Astrocyte (in vitro differentiated cells and primary cell): ENCODE measurements around the gene TNFRSF13B. TPM values are rescaled to one million over a fixed set of nuclear protein-coding genes. Genes with fewer than 3 reads are reported as not detected.

ENCODE experiments used
- DNase-seq: peaks from one replicate; pipeline ENCODE4 v3.0.0-alpha.2; 2010; ENCODE audit warnings: low read depth
- FAIRE-seq: peaks from 2 replicates; lab custom pipeline; 2011; peaks lifted over from hg19 to GRCh38; lab: Jason Lieb, UNC
- H2AFZ ChIP-seq: 2 replicates; pipeline ENCODE4 v1.6.0; 2012; ENCODE audit warnings: low read depth, low read length, inconsistent platforms
- H3K27ac ChIP-seq: 2 replicates; pipeline ENCODE4 v1.5.1; 2011; ENCODE audit warnings: low read depth, low read length, inconsistent platforms
- H3K27me3 ChIP-seq: 2 replicates; pipeline ENCODE4 v1.6.0; 2011; ENCODE audit warnings: low read length, inconsistent platforms; ENCODE audit not compliant: insufficient read depth
- H3K36me3 ChIP-seq: 2 replicates; pipeline ENCODE4 v1.5.1; 2011; ENCODE audit warnings: low read length, inconsistent platforms; ENCODE audit not compliant: insufficient read depth
- H3K4me1 ChIP-seq: 2 replicates; pipeline ENCODE4 v1.5.1; 2011; ENCODE audit warnings: low read length, inconsistent platforms; ENCODE audit not compliant: insufficient read depth
- H3K4me2 ChIP-seq: 2 replicates; pipeline ENCODE4 v1.6.0; 2012; ENCODE audit warnings: low read length, inconsistent platforms
- H3K4me3 ChIP-seq: 2 replicates; pipeline ENCODE4 v1.5.1; 2011; ENCODE audit warnings: low read depth, mild to moderate bottlenecking, low read length, inconsistent platforms; ENCODE audit not compliant: insufficient read depth
- H3K79me2 ChIP-seq: 2 replicates; pipeline ENCODE4 v1.6.0; 2012; ENCODE audit warnings: mild to moderate bottlenecking, low read length, inconsistent platforms; ENCODE audit not compliant: insufficient read depth
- H3K9ac ChIP-seq: 2 replicates; pipeline ENCODE4 v1.6.0; 2012; ENCODE audit warnings: mild to moderate bottlenecking, low read length, inconsistent platforms
- H3K9me3 ChIP-seq: 2 replicates; pipeline ENCODE4 v1.5.1; 2012; ENCODE audit warnings: low read depth, mild to moderate bottlenecking, low read length, inconsistent platforms; ENCODE audit not compliant: insufficient read depth
- H4K20me1 ChIP-seq: 2 replicates; pipeline ENCODE4 v1.6.0; 2012; ENCODE audit warnings: low read length, inconsistent platforms; ENCODE audit not compliant: insufficient read depth
- H3K27ac Mint-ChIP-seq: one replicate; pipeline ENCODE4 v1.8.0; 2021; ENCODE audit warnings: mild to moderate bottlenecking, mixed read lengths; ENCODE audit not compliant: unreplicated experiment
- H3K27me3 Mint-ChIP-seq: one replicate; pipeline ENCODE4 v1.8.0; 2021; ENCODE audit warnings: low read depth, mixed read lengths; ENCODE audit not compliant: unreplicated experiment
- H3K36me3 Mint-ChIP-seq: one replicate; pipeline ENCODE4 v1.8.0; 2021; ENCODE audit warnings: low read depth, mixed read lengths; ENCODE audit not compliant: unreplicated experiment
- H3K4me1 Mint-ChIP-seq: one replicate; pipeline ENCODE4 v1.8.0; 2021; ENCODE audit warnings: low read depth, mixed read lengths; ENCODE audit not compliant: unreplicated experiment
- H3K4me3 Mint-ChIP-seq: one replicate; pipeline ENCODE4 v1.8.0; 2021; ENCODE audit warnings: mild to moderate bottlenecking, moderate library complexity, mixed read lengths; ENCODE audit not compliant: unreplicated experiment
- H3K9me3 Mint-ChIP-seq: one replicate; pipeline ENCODE4 v1.8.0; 2021; ENCODE audit warnings: mild to moderate bottlenecking, mixed read lengths; ENCODE audit not compliant: unreplicated experiment
- EZH2 ChIP-seq: IDR thresholded peaks from 2 replicates; pipeline ENCODE4 v1.6.1; 2012; ENCODE audit warnings: mild to moderate bottlenecking, low read length, inconsistent platforms; ENCODE audit not compliant: insufficient read depth
- total RNA-seq: library from RNA; stranded (reverse); gene quantifications from 2 replicates; pipeline ENCODE4 v1.2.1, GENCODE V29; 2021
- TF ChIP-seq, protein P1 (sequence below): IDR thresholded peaks from 2 replicates; pipeline ENCODE4 v1.5.1; 2011; ENCODE audit warnings: low read depth, mild to moderate bottlenecking, inconsistent platforms, low read length, moderate library complexity; ENCODE audit not compliant: insufficient read depth

Gene TNFRSF13B
- total RNA-seq, 1 donor from 2014 or later: not detected

DNA sequence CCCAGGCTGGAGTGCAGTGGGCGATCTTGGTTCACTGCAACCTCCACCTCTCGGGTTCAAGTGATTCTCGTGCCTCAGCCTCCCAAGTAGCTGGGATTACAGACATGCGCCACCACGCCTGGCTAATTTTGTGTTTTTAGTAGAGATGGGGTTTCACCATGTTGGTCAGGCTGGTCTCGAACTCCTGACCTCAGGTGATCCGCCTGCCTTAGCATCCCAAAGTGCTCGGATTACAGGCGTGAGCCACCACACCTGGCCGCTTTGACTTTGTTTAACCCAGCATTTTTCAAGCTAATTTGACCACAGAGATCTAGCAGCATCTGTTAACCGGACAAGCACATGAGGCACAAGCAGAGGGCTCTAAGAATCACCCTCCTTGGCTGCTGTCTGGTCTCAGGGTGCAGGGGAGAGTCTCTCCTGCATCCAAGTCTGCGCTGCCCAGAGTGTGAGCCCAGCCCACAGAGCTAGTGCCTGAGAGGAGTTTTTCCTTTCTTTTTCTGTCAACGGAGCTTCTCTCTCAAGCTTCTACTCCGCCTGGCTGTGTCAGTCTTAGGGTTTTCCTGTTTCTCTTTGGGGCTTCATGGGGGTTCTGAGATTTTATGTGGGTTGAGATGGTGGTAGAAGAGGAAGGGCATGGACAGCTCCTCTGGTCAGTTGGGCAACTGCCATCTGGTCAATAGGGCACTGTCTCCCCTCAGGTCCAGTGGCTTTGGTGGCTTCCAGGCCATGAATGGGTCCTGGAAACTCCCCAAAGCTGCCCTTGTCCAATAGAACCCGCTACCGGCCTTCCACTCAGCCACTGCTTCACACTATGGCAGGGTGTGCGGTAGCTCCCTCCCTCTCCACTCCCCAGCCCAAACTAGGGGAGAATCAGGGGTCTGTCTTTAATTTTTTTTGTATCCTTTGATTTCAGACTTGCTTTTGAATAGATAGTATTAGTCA lies 59.6 kb downstream of the TNFRSF13B start:
- no peaks in the 10 kb centered on the region for H3K9me3 Mint-ChIP-seq

DNA sequence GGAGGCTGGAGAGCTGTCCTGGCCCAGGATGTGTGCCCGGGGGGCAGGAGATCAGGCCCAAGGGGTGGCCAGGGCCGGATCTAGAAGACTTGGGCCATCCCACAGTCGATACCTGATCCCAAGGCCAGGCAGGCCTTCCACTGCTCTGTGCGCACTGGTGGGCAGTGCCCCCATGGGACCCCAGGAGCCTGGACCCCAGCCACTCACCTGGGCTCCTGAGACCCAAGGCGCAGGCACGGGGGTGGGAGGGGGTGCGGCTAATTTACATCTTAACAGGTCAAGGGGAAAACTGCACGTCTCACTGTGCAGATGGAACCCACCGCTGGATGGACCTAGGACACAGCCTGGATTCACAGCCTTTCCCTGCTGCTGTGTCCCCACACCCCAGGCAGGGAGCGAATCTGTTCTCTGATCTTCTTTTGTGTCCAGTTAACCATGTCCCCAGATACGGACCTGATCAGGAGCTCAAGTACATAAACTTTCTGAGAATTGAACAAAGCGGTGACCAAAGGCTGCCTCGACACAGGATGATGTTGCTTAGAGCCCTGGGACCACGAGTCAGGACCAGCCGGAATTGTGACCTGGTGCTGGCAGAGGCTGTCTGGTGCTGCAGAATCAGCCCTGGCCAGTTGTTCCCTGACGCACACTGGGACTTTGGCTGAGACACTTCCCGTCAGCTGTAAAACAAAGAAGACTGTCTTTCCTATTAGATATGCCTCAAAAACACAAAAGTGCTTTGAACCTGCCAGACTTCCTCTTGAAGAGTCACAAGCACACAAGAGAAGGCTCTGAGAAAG lies 60.6 kb downstream of the TNFRSF13B start:
- no peaks in the 10 kb centered on the region for H3K79me2 ChIP-seq
- TF ChIP-seq EZH2: no peak
- TF ChIP-seq, protein P1, sequence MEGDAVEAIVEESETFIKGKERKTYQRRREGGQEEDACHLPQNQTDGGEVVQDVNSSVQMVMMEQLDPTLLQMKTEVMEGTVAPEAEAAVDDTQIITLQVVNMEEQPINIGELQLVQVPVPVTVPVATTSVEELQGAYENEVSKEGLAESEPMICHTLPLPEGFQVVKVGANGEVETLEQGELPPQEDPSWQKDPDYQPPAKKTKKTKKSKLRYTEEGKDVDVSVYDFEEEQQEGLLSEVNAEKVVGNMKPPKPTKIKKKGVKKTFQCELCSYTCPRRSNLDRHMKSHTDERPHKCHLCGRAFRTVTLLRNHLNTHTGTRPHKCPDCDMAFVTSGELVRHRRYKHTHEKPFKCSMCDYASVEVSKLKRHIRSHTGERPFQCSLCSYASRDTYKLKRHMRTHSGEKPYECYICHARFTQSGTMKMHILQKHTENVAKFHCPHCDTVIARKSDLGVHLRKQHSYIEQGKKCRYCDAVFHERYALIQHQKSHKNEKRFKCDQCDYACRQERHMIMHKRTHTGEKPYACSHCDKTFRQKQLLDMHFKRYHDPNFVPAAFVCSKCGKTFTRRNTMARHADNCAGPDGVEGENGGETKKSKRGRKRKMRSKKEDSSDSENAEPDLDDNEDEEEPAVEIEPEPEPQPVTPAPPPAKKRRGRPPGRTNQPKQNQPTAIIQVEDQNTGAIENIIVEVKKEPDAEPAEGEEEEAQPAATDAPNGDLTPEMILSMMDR: no peak
- Mint-ChIP-seq H3K4me1 (peaks cover 23% of the 10 kb centered on the region), H3K4me3 (peak overlapping the region; percentile 50), H3K36me3 (no peaks in the 10 kb centered on the region), H3K9me3 (no peaks in the 10 kb centered on the region), H3K27ac (peak overlapping the region; percentile 41), H3K27me3 (no peaks in the 10 kb centered on the region)
- H3K9me3 ChIP-seq: no peaks in the 10 kb centered on the region
- no peak overlapping the region for H3K27ac ChIP-seq
- H3K4me1 ChIP-seq: peaks cover 8% of the 10 kb centered on the region
- H3K9ac ChIP-seq: no peak overlapping the region
- FAIRE-seq: no peak
- H2AFZ ChIP-seq: no peak overlapping the region
- no peak overlapping the region for H3K4me3 ChIP-seq
- H3K36me3 ChIP-seq: no peaks in the 10 kb centered on the region
- DNase-seq: peak; percentile 47
- H3K4me2 ChIP-seq: no peak overlapping the region
- no peaks in the 10 kb centered on the region for H4K20me1 ChIP-seq
- no peaks in the 10 kb centered on the region for H3K27me3 ChIP-seq

More for the DNA sequence above, 59.6 kb downstream of the TNFRSF13B start:
- DNase-seq: no peak
- Histone ChIP-seq H4K20me1 (no peaks in the 10 kb centered on the region), H3K36me3 (no peaks in the 10 kb centered on the region), H2AFZ (no peak overlapping the region), H3K4me1 (peaks cover 3% of the 10 kb centered on the region), H3K9ac (no peak overlapping the region), H3K79me2 (no peaks in the 10 kb centered on the region), H3K4me2 (no peak overlapping the region), H3K4me3 (no peak overlapping the region), H3K9me3 (no peaks in the 10 kb centered on the region), H3K27ac (no peak overlapping the region), H3K27me3 (peaks cover 2% of the 10 kb centered on the region)
- no peak for TF ChIP-seq EZH2
- TF ChIP-seq, protein P1: no peak
- H3K27me3 Mint-ChIP-seq: no peaks in the 10 kb centered on the region
- no peak overlapping the region for H3K4me3 Mint-ChIP-seq
- no peak overlapping the region for H3K27ac Mint-ChIP-seq
- H3K36me3 Mint-ChIP-seq: no peaks in the 10 kb centered on the region
- FAIRE-seq: no peak
- peaks cover 13% of the 10 kb centered on the region for H3K4me1 Mint-ChIP-seq
